ENCODE data around the gene XAGE1B.
"Not testable (repeated sequence)": the region's sequence is repeated elsewhere in the genome, so short reads cannot be mapped to it uniquely, and the experiment has no call there.

XAGE1B gene

GRCh38 chrX:52516987-52517325 lies at the start of gene XAGE1B:
Gene XAGE1B, minus strand, starts transcription at chrX:52517063. Its CDS starts 1,536 bp downstream, at chrX:52515527.
- DNase-seq, result not testable (repeated sequence)

- DNase-seq, result no peak
Observed at GRCh38 chrX:52563105-52563504, 46.2 kb upstream of the XAGE1B start.

GRCh38 chrX:52558140-52558539 lies 41.3 kb upstream of the XAGE1B start:
- DNase-seq, result no peak

GRCh38 chrX:52556741-52557140 lies 39.9 kb upstream of the XAGE1B start:
- DNase-seq, result no peak

GRCh38 chrX:52553995-52554642 lies 37.3 kb upstream of the XAGE1B start:
- no peak for DNase-seq

- not testable (repeated sequence) for DNase-seq
Observed at GRCh38 chrX:52548769-52549168, 31.9 kb upstream of the XAGE1B start.

- no peak for DNase-seq
Observed at GRCh38 chrX:52544147-52544840, 27.4 kb upstream of the XAGE1B start.

GRCh38 chrX:52542311-52542710 lies 25.4 kb upstream of the XAGE1B start:
- DNase-seq, result no peak

GRCh38 chrX:52541051-52541450 lies 24.2 kb upstream of the XAGE1B start:
- DNase-seq, result not testable (repeated sequence)

- not testable (repeated sequence) for DNase-seq
Observed at GRCh38 chrX:52516110-52516986, 515 bp downstream of the XAGE1B start.

- not testable (repeated sequence) for DNase-seq
Observed at GRCh38 chrX:52511126-52511525, 5.7 kb downstream of the XAGE1B start.

- DNase-seq, result no peak
Observed at GRCh38 chrX:52509916-52510315, 6.9 kb downstream of the XAGE1B start.

- no peak for DNase-seq
Observed at GRCh38 chrX:52507331-52507730, 9.5 kb downstream of the XAGE1B start.

- no peak for DNase-seq
Observed at GRCh38 chrX:52504551-52504950, 12.3 kb downstream of the XAGE1B start.

GRCh38 chrX:52501362-52501761 lies 15.5 kb downstream of the XAGE1B start:
- DNase-seq, result not testable (repeated sequence)

- DNase-seq, result not testable (repeated sequence)
Observed at GRCh38 chrX:52496419-52496772, 20.5 kb downstream of the XAGE1B start.

- not testable (repeated sequence) for DNase-seq
Observed at GRCh38 chrX:52495545-52496418, 21.1 kb downstream of the XAGE1B start, which contains the start of gene XAGE1A. Gene XAGE1A, plus strand, starts transcription at chrX:52495808. Its CDS starts 1,554 bp downstream, at chrX:52497362.

GRCh38 chrX:52471301-52471700 lies 45.6 kb downstream of the XAGE1B start:
- DNase-seq, result not testable (repeated sequence)
